Colon (tissue), 2 donors: Measurements from ENCODE around the gene TCF7.

Source experiments
- FAIRE-seq: peaks from 2 replicates; lab custom pipeline; 2012; peaks lifted over from hg19 to GRCh38; lab: Jason Lieb, UNC
- donor health status: control.
- donor health status: control.

Gene TCF7

DNA sequence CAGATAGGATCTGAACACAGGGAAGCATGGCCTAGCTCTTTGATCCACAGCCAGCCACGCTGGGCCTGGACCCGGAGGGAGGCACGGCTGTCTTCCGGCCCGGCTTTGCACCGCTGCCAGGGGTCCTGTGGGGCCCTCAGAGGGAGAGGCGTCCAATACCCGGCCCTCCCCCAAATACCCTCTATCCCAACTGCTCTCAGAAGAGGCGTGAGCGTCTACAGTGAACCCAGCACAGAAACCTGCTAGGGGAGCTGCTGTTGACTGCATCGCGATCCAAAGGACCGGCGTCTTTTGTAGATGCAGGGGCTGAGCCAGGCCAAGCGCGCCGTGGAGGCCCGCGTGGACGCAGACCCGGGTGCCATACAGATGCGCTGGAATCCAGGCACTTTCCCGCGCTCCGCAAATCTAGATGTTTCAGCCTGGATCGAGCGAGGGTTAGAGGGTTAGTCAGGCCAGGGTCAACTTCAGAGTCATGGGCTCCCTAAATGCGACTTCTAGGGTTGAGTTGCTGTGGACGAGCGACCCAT is 1.1 kb upstream of the TCF7 start:
- no peak for FAIRE-seq

DNA sequence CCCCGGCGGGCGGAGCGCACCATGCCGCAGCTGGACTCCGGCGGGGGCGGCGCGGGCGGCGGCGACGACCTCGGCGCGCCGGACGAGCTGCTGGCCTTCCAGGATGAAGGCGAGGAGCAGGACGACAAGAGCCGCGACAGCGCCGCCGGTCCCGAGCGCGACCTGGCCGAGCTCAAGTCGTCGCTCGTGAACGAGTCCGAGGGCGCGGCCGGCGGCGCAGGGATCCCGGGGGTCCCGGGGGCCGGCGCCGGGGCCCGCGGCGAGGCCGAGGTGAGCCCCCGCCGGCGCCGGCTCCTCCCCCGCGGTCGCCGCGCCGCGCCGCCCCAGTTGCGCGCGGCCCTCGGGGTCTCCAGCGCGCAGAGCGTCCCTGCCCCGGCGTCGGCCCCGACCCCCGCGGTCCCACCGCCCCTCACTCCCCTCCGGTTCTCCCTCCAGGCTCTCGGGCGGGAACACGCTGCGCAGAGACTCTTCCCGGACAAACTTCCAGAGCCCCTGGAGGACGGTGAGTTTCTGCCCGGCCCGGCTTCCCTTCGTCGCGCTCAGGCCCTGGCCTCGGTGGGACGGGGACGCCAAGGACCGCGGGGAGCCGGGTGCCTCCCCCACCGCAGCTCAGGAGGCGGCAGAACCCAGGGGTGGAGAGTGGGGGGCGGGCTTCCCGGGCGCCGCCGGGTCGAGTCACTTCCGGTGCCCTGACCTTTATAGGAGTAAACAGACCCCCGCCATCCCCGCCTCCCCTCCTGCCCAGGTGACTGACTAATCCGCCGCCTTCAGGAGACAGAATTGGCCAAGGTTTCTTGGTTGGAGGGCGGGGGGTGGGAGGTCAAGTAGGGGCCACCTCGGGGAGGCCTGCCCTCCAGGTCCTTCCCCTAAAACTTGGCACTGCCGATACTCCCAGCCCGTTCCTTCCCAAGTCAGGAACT is 665 bp downstream of the TCF7 start:
- FAIRE-seq = no peak

DNA sequence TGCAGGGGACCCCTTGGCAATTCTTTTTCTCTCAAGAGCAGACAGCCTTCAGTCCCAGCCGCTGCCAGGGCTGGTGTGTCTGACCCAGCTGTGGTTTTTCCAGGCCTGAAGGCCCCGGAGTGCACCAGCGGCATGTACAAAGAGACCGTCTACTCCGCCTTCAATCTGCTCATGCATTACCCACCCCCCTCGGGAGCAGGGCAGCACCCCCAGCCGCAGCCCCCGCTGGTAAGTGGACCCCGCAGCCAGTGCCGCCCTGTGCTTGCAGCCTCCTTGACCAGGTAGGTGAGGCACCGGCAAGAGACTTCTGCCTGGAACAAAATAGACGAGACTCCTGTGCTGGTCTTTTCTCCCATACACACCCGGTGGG is 1.3 kb downstream of the TCF7 start:
- no peak for FAIRE-seq

DNA sequence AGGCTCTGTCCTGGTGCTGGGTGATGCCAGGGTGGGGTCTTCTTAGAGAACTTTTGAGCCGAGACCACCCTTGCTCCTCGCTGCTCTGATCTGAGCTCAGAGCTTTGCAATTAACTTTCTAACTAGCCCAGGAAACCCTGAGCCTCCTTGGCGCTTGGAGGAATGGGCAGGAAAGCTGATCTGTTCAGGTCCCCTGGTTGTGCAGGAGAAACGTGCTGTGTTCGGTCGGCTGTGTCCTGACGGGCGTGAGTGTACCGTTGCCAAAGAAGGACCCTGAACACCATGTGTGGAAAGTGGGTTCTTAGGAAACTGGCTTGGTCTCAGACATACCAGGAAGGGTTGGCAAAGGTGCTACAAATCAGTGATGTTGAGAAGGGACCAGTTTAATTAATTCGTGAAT is 1.8 kb downstream of the TCF7 start:
- FAIRE-seq = no peak

DNA sequence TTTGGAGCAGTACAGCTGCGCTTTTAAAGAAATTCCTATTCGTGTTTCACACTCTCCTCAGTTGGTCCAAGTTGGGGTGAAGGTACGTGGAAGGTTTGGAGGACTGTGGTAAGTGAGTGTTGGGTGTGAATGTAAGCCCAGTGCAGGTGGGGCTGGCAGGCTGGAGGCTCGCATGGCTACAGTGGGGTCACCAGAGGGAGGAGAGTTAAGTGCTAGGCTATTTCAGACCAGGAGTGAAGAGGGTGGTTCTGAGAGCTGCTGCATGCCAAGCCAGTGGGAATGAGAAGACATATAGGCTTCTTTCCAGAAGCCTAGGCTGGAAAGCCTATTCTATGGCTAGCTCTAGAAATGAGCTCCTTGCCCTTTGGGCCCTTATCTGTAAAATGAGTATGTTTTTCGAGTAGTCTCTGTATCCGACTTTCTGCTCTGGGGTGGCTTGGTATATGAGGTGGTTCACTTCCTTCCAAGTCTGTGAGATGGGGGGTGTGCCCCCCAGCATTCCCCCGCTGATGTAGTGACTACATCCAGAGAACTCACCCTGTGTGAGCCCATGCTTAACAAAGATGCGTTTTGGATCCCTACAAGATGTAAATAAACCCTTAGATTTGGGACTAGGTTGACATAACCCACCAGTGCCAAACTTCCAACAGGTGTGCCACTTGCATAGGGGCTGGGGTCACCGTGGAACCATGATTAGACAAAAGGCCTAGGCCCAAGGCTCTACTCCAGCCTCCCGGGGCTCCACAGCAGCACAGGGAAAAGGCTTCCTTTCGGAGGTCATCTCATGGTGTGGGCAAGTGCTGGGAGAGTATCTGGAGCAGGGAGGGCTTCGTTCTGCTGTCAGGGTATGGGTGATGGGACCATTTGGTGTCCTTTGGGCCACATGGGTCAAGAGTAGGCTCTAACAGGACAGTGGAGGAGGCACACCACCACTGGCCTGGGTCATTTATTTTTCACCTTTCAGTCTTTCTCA is 2.6 kb downstream of the TCF7 start:
- no peak for FAIRE-seq

DNA sequence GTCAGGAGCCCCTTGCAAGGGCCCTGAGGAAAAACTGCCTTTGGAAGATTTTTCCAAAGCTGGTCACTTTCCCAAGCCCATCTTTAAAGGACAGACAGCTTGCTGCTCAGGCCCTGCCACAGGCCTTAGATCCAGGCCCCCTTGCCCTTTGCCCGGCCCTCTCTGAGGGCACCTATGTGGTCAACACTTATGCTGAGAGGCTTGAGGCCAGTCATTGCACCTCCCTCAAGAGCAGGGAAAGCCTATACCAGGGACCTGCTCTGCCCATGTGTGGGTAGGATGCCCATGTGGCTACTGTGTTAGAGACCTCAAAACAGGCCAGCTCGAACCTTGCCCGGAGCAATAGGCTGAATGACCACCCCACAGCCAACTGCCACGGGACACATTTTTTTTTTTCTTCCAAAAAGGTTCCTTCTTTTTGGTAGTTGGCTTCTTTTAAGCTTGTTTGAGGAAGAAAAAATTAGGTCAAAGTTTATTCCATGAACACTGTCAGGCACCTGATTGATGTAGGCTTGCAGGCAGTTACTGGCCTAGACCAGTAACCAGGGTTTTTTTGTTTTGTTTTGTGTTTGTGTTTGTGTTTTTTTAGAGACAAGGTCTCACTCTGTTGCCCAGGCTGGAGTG is 3.8 kb downstream of the TCF7 start:
- FAIRE-seq = no peak

DNA sequence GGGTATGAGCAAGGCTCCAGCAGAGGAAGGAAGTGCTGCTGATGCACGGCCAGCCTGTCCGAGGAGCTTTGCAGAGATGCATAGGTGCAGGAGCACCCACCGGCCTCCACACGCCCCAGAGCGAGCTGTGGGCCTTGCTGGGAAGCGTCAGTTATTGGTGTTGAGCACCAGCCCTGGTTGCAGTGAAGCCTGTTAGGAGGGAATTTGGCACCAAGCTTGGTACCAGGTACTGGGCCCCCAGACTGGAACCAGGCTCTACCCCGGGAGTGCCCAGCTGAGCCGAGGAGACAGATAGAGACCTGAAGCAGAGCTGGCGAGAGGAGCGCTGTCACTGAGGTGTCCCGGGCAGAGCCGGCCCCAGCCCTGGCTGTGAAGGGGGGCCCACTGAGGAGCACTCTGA is 5.2 kb downstream of the TCF7 start:
- FAIRE-seq = no peak

DNA sequence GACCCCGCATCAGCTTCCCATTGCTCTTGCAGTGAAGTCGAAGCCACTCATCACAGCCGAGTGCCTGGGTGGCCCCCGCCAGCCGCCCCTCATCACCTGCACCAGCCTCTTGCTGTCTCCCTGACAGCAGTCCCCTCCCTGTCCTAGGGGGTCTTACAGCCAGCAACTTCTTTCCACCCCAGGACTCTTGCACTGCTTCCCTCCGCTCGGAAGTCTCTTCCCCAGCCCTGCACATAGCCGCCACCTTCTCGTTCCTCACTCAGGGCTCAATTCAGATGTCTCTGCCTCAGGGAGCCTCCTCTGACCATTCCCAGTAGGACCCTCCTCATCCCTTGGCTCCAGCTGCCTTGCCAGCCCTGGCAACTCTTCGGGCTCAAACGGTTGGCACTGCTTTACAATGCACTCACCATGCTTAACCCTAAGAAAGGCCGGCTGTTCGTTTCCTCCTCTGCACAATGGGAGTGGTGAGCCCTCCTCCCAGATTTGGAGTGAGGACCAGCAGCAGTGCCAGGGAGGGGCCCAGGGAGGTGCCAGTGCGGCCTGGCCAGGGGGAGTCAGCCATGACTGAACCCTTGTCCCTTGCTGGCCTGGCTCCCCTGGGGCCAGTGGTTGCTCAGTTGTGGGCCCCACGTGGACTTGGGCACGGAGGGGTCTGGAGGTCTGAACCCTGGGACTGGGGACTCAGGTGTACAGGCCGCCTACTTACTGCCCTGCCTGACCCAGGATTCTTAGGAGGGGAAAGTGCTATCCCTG is 6.1 kb downstream of the TCF7 start:
- FAIRE-seq = no peak

DNA sequence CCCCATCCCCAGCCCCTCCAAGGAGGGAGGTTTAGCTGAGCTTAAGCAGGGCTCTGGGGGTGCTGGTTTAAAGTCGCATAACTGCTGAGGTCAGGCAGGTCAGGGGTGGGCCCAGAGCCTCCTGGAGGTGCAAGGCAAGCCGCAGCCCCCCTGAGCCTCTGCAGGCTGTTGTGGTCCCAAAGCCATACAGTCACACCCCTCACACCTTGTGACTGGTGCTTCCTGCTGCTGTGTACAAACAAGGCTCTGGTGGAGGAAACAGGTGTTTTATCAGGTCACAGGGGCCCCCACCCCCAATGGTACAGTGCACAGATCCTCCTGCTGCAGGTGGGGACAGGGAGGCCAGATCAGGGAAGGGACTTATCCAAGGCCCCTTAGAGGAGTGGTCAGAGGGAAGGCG is 8.0 kb downstream of the TCF7 start:
- FAIRE-seq = no peak

DNA sequence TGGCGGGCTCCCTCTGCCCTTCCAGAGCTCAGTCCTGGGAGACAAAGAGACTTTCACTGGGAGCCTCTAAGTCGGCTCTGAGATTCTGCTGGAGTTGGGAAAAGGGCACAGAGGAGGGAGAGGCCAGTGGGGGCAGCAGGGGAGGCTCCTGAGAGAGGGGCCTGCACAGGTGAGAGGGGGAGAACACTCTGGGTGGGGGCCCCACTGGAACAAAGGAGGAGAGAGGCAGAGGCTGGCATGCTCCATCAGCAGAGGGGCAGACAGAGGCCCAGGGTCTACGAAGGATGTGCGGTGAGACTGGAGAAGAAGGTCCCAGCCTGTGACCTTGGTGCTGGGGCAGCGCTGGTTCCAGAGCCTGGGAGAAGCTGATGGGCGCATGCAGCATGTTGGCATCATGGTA is 8.9 kb downstream of the TCF7 start:
- FAIRE-seq = no peak

DNA sequence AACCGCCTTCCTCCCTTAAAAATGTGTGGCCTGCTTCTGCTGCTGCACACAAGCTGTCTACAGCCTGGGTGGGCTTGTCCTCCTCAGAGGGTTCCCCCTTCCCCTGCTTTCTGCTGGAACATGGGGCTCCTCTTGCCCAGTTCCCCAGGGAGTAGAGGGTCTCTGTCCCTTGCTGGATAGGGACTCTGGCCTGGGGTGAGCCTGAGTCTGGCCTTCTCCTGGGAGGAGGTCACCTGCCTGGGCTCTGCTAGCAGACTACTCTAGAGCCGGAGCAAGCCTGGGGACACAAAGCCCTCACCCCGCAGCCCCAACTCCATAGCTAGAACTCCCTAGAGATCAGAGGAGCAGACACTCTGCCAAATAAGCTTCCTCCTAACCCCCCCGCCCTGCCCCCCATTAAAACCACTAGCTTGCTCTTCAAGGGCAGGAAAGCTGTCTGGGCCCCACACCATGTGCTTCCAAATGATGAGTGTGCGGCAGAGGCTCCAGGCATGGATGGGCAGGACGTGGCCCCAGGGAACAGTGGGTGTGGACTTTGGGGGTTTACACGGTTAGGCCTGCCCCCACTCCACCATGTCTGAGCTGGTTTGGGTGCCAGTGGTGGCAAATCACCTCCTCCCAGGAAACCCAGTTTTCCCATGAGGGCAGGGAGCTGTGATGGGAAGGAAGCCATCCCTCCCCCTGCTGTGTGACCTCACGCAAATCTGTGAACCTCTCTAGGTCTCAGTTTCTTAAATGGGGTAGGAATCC is 10.0 kb downstream of the TCF7 start:
- FAIRE-seq = no peak

DNA sequence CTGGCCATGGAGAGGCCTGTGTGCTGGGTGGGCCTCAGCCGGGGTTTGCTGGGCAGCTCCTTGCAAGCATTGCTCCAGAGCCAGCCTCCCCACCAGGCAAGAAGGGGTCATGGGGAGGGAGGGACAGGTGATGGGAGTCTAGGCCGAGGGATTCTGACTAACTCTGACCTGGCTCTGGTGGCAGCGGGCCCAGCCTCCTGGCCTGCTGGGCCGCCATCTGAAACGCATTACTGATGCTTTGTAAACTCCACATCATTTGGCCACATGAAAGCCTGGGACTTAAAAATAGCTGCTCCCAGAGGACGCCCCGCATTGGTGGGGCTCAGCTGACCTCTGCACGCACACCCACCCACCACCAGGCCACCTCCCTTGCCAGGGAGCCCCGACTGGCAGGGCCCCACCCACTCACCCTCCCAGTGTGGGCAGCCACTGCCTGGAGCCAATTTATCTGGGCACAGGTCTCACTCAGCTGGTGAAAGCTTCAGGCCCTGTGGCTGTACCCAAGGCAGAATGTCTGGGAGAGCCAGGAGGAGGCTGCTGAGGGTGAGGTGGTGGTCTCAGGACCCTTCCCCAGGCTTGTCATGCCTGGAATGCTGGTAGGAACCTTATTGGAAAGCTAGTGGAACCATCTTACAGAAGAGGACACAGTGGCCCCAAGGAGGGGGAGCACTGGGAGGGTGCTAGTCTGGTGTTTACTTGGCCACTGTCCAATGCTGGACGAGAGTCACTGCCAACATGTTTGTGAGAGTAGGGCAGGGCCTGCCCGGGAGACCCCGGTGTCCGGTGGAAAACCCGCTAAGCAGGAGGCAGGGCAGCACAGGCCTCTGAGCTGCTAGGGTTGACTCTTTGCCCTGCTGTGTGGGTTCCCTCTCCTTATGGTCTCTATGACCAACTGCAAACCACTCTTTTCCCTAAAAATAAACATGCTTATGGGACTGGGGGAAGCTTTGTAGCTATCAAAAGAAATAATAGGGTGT is 10.8 kb downstream of the TCF7 start:
- FAIRE-seq = no peak

DNA sequence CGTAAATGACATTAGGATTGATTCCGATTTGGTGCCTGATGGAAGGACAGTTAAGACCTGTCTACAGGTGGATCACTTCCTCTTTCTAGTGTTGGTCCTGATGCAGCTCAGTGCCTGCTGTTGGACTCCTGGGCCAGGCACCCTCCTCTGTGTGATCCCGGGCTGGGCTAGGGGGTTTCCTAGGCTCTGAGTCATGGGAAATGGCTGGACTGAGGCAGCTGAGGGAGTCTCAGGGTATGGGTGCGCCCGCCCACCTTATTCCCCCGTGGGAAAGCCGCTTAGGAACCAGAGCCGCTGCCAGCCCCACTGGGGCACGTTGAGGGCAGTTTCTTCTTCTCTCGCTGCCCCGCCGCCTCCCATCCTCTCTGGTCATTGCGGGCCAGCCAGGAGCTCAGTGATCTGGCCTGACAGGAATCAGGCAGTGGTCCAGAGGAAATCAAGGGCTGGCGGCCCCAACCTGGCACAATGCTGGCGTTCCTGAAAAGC is 12.9 kb downstream of the TCF7 start:
- no peak for FAIRE-seq

DNA sequence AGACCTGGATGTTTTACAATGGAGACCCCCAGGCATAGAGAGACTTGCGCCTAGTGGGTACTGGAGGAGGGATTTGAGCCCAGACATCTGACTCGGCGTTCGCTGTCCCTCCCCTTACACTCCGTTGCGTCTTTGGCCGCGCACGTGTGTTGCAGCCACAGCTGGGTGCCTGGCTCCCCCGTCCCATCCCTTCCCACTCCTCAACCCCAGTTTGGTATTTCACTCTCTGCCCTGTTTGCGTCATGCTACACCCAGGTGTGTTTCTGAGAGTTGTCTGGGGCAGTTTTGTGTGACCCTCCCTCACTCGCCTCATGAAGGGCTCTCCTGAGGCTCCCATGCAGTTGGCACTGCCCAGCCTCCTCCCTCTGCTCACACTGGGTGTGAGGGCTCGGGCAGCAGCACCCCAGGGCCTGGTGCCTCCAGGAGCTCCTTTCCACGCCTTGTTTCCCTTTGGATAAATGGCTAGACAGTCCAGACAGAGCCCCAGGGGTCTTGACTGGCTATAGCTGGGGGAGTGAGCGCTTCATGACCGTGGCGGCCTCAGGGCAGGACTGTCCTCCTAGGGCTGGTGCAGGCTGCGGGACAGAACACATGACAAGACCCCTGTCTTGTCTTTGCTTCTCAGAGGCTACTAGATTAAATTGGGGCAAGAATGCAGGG is 13.6 kb downstream of the TCF7 start:
- FAIRE-seq = no peak

DNA sequence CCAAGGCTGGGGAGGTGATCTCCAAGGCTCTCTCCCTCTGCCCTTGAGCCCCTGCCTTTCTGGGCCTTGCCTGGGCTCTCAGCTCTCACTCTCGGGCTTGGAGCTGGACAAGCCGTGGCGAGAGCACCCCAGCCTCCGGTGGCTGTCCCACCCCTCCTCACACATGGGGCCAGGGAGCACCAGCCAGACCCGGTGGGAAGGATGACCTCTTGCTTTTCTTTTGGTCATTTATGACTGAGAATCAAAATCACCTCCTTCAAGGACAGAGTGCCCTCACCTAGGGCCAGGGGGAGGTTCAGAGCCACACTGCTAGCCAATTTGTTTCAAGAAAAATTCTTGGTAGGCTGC is 14.1 kb downstream of the TCF7 start:
- no peak for FAIRE-seq

DNA sequence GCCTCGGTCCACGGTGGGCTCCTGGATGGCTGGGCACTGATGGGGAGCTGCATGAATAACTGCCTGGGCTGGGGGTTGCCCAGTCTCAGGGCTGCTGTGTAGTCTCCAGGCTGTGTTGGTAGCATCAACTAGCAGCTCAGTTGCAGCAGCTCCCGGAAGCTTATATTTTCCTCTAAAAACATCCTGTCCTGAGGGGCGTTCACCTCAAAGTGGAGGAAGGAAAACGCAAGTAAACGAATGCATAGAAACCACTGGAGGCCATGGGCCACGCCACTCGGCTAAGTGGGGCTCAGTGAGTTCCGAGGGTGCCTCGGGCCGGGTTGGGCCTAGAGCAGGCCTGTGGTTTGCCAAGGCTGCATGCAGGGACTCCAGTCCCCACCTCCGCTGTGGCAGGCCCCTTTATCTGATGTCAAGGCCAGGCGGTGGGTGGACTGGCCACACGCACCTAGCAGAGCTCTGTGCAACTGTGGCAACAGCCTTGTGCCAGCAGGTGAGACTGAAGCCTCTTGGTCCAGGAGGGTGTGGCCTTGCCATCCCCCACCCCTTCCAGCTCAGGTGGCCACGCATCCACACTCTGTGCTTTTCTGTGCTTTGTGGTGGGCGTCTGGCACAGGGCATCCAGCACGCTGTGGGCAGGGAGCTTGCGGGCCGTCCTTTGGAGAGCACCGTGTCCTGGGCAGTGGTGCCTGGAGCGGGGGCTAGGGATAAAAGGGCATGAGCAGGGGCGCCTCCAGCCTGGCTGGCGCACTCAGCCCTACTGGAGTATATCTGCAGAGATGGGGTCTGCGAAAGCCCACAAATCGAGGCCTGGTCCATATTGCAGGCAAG is 15.1 kb downstream of the TCF7 start:
- no peak for FAIRE-seq

DNA sequence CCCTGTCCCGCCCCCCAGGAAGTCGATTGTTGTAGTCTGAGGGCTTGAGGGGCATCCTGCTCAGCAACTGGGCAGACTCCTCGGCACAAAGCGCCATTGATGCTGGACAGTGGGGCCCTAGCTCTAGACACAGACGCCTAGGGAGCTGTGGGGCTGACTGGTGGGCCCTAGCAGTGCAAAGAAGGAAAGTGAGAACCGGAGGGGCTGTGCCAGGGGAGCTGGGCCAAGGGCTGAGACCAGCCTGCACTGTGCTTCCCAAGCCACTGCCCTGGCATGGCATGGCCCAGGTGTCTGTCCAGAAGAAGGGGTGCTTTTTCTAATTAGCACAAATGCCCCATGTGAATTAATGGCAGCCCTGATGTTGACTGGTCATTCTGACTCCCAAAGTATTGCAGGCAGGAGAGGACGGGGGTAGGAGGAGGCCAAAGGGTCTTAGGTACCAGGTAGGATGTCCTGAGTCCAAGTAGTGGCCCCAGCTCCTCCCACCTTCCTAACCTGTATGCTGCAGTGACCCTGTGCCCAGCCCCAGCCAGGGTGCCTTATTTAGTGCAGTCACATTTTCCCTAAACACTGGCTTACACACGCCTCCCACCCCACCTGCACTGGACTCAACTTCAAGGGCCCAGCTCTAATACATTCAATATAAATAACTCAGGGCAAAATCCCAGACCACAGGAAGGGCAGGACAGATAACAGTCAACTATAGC is 15.9 kb downstream of the TCF7 start:
- FAIRE-seq = no peak

DNA sequence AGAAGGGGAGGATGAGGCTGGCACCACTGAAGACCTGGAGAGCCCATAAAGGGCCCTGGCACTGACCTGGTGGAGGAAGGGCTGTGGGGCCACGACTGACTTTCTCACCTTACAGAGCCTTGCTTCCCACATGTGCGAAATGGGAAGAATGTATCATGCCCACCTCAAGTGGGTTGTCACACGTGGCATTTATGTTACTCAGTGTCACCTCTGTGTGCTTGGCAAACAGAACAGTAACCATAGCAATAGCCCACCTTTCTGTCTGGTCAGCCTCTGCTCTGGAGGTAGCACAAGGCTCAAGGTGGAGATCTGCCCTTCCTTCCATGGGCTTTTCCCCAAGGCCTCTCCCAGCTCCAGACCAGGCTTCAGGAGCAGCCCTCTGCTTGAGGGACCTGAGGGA is 16.7 kb downstream of the TCF7 start:
- no peak for FAIRE-seq
